HEK293 (cell line): ENCODE data around the gene NOSIP.
A peak's percentile ranks its signal among the peaks of the same experiment; 100 is the strongest.

Source experiments
- AEBP2 ChIP-seq: fragments of 450-650 bp; formaldehyde crosslinking; IDR thresholded peaks from 2 replicates; pipeline ENCODE4 v1.5.1; 2016; ENCODE audit warnings: missing biosample characterization, missing genetic modification characterization, borderline replicate concordance
- HIC1 ChIP-seq: fragments of 450-650 bp; formaldehyde crosslinking; IDR thresholded peaks from 2 replicates; pipeline ENCODE4 v1.5.1; 2016; ENCODE audit warnings: missing biosample characterization, missing genetic modification characterization
- KLF16 ChIP-seq: fragments of 450-650 bp; formaldehyde crosslinking; IDR thresholded peaks from 2 replicates; pipeline ENCODE4 v1.5.1; 2017; ENCODE audit warnings: missing biosample characterization, missing genetic modification characterization
- MZF1 ChIP-seq: fragments of 450-650 bp; formaldehyde crosslinking; IDR thresholded peaks from 2 replicates; pipeline ENCODE4 v1.5.1; 2017; ENCODE audit warnings: missing biosample characterization, missing genetic modification characterization, borderline replicate concordance
- OVOL3 ChIP-seq: fragments of 450-650 bp; formaldehyde crosslinking; IDR thresholded peaks from 2 replicates; pipeline ENCODE4 v1.5.1; 2016; ENCODE audit warnings: missing biosample characterization, missing genetic modification characterization
- PRDM1 ChIP-seq: fragments of 450-650 bp; formaldehyde crosslinking; IDR thresholded peaks from 2 replicates; pipeline ENCODE4; 2016; ENCODE audit warnings: missing biosample characterization, missing genetic modification characterization
- RBAK ChIP-seq: fragments of 450-650 bp; formaldehyde crosslinking; IDR thresholded peaks from 2 replicates; pipeline ENCODE4 v1.5.1; 2016; ENCODE audit warnings: missing biosample characterization, missing genetic modification characterization
- SP2 ChIP-seq: fragments of 450-650 bp; formaldehyde crosslinking; IDR thresholded peaks from 2 replicates; pipeline ENCODE4 v1.5.1; 2016; ENCODE audit warnings: missing biosample characterization, missing genetic modification characterization
- SP3 ChIP-seq: fragments of 450-650 bp; formaldehyde crosslinking; IDR thresholded peaks from 2 replicates; pipeline ENCODE4 v1.5.1; 2016; ENCODE audit warnings: missing biosample characterization, missing genetic modification characterization
- YY2 ChIP-seq: fragments of 450-650 bp; formaldehyde crosslinking; IDR thresholded peaks from 2 replicates; pipeline ENCODE4 v1.5.1; 2016; ENCODE audit warnings: missing biosample characterization, missing genetic modification characterization
- ZBTB10 ChIP-seq: fragments of 450-650 bp; formaldehyde crosslinking; IDR thresholded peaks from 2 replicates; pipeline ENCODE4 v1.5.1; 2016; ENCODE audit warnings: missing biosample characterization, missing genetic modification characterization
- ZBTB8A ChIP-seq: fragments of 450-650 bp; formaldehyde crosslinking; IDR thresholded peaks from 2 replicates; pipeline ENCODE4 v1.5.1; 2016; ENCODE audit warnings: missing biosample characterization, missing genetic modification characterization
- ZNF132 ChIP-seq: fragments of 450-650 bp; formaldehyde crosslinking; IDR thresholded peaks from 2 replicates; pipeline ENCODE4 v1.5.1; 2017; ENCODE audit warnings: missing biosample characterization, missing genetic modification characterization, borderline replicate concordance
- ZNF140 ChIP-seq: fragments of 450-650 bp; formaldehyde crosslinking; IDR thresholded peaks from 2 replicates; pipeline ENCODE4 v1.5.1; 2016; ENCODE audit warnings: missing biosample characterization, missing genetic modification characterization
- ZNF146 ChIP-seq: fragments of 450-650 bp; formaldehyde crosslinking; IDR thresholded peaks from 2 replicates; pipeline ENCODE4 v1.5.1; 2016; ENCODE audit warnings: missing biosample characterization, missing genetic modification characterization
- ZNF157 ChIP-seq: fragments of 450-650 bp; formaldehyde crosslinking; IDR thresholded peaks from 2 replicates; pipeline ENCODE4 v1.5.1; 2016; ENCODE audit warnings: missing biosample characterization, missing genetic modification characterization
- ZNF16 ChIP-seq: fragments of 450-650 bp; formaldehyde crosslinking; IDR thresholded peaks from 2 replicates; pipeline ENCODE4 v1.5.1; 2016; ENCODE audit warnings: low read depth, missing biosample characterization, missing genetic modification characterization
- ZNF169 ChIP-seq: fragments of 450-650 bp; formaldehyde crosslinking; IDR thresholded peaks from 2 replicates; pipeline ENCODE4 v1.5.1; 2016; ENCODE audit warnings: missing biosample characterization, missing genetic modification characterization
- ZNF19 ChIP-seq: fragments of 450-650 bp; formaldehyde crosslinking; IDR thresholded peaks from 2 replicates; pipeline ENCODE4; 2016; ENCODE audit warnings: missing biosample characterization, missing genetic modification characterization, low read depth
- ZNF24 ChIP-seq: fragments of 450-650 bp; formaldehyde crosslinking; IDR thresholded peaks from 2 replicates; pipeline ENCODE4 v1.5.1; 2016; ENCODE audit warnings: missing biosample characterization, missing genetic modification characterization
- ZNF311 ChIP-seq: fragments of 450-650 bp; formaldehyde crosslinking; IDR thresholded peaks from 2 replicates; pipeline ENCODE4 v1.5.1; 2017; ENCODE audit warnings: missing biosample characterization, missing genetic modification characterization, borderline replicate concordance
- ZNF404 ChIP-seq: fragments of 450-650 bp; formaldehyde crosslinking; IDR thresholded peaks from 2 replicates; pipeline ENCODE4 v1.5.1; 2017; ENCODE audit warnings: missing biosample characterization, missing genetic modification characterization
- ZNF426 ChIP-seq: fragments of 450-650 bp; formaldehyde crosslinking; IDR thresholded peaks from 2 replicates; pipeline ENCODE4 v1.5.1; 2017; ENCODE audit warnings: missing biosample characterization, missing genetic modification characterization, mild to moderate bottlenecking, inconsistent platforms, moderate library complexity
- ZNF510 ChIP-seq: fragments of 450-650 bp; formaldehyde crosslinking; IDR thresholded peaks from 2 replicates; pipeline ENCODE4 v1.5.1; 2018; ENCODE audit warnings: mild to moderate bottlenecking, missing genetic modification characterization, missing biosample characterization; ENCODE audit not compliant: insufficient replicate concordance
- ZNF513 ChIP-seq: fragments of 450-650 bp; IDR thresholded peaks from 2 replicates; pipeline ENCODE4 v1.5.1; 2018; ENCODE audit warnings: missing biosample characterization, missing genetic modification characterization
- ZNF560 ChIP-seq: fragments of 450-650 bp; formaldehyde crosslinking; IDR thresholded peaks from 2 replicates; pipeline ENCODE4 v1.5.1; 2017; ENCODE audit warnings: missing biosample characterization, missing genetic modification characterization, borderline replicate concordance
- ZNF571 ChIP-seq: fragments of 450-650 bp; formaldehyde crosslinking; IDR thresholded peaks from 2 replicates; pipeline ENCODE4 v1.5.0; 2017; ENCODE audit warnings: missing biosample characterization, missing genetic modification characterization
- ZNF580 ChIP-seq: fragments of 450-650 bp; formaldehyde crosslinking; IDR thresholded peaks from 2 replicates; pipeline ENCODE4 v1.5.1; 2016; ENCODE audit warnings: missing biosample characterization, missing genetic modification characterization
- ZNF600 ChIP-seq: fragments of 450-650 bp; formaldehyde crosslinking; IDR thresholded peaks from 2 replicates; pipeline ENCODE4 v1.5.1; 2016; ENCODE audit warnings: missing biosample characterization, missing genetic modification characterization
- ZNF623 ChIP-seq: fragments of 450-650 bp; formaldehyde crosslinking; IDR thresholded peaks from 2 replicates; pipeline ENCODE4 v1.5.1; 2016; ENCODE audit warnings: missing biosample characterization, missing genetic modification characterization
- ZNF624 ChIP-seq: fragments of 450-650 bp; formaldehyde crosslinking; IDR thresholded peaks from 2 replicates; pipeline ENCODE4 v1.5.1; 2017; ENCODE audit warnings: missing biosample characterization, missing genetic modification characterization
- ZNF704 ChIP-seq: fragments of 450-650 bp; formaldehyde crosslinking; IDR thresholded peaks from 2 replicates; pipeline ENCODE4 v1.5.1; 2016; ENCODE audit warnings: missing biosample characterization, missing genetic modification characterization
- ZXDB ChIP-seq: fragments of 450-650 bp; formaldehyde crosslinking; IDR thresholded peaks from 2 replicates; pipeline ENCODE4 v1.5.1; 2016; ENCODE audit warnings: missing biosample characterization, missing genetic modification characterization

The NOSIP gene

GRCh38 chr19:49544154-49544553, 36.2 kb downstream of the NOSIP start (continued):
- TF ChIP-seq ZNF580 (tag by site-specific recombination) (0 out of 2 replicates have a peak, but pooled peaks have one; percentile 59), ZNF24 (tag by site-specific recombination) (no peak), ZNF404 (tag by site-specific recombination) (no peak), HIC1 (tag by site-specific recombination) (no peak), ZNF571 (no peak), ZNF169 (no peak), ZNF560 (no peak), ZBTB10 (tag by site-specific recombination) (0 out of 2 replicates have a peak, but pooled peaks have one; percentile 8), ZNF704 (tag by site-specific recombination) (no peak), PRDM1 (no peak), ZNF140 (tag by site-specific recombination) (no peak), YY2 (no peak), ZNF146 (tag by site-specific recombination) (no peak), KLF16 (tag by site-specific recombination) (no peak), ZNF510 (tag by site-specific recombination) (no peak), ZNF426 (tag by site-specific recombination) (no peak), SP3 (tag by site-specific recombination) (no peak), ZNF157 (tag by site-specific recombination) (no peak), OVOL3 (tag by site-specific recombination) (no peak), ZXDB (tag by site-specific recombination) (peak; percentile 25; the same call in 1 of the 2 replicates), ZBTB8A (no peak), ZNF624 (tag by site-specific recombination) (no peak), SP2 (no peak), ZNF19 (tag by site-specific recombination) (no peak), ZNF600 (tag by site-specific recombination) (no peak), ZNF513 (tag by site-specific recombination) (no peak), ZNF311 (no peak), AEBP2 (no peak), ZNF16 (tag by site-specific recombination) (peak; percentile 98), ZNF623 (tag by site-specific recombination) (peak; percentile 94), ZNF132 (tag by site-specific recombination) (no peak), RBAK (tag by site-specific recombination) (no peak), MZF1 (tag by site-specific recombination) (no peak)
